ENCODE measurements around the gene NCOA3. TPM values are rescaled to one million over a fixed set of nuclear protein-coding genes. Genes with fewer than 3 reads are reported as not detected.

NCOA3 gene
- total RNA-seq, 1 experiment from 2014 or later, result 23.3 TPM

DNA sequence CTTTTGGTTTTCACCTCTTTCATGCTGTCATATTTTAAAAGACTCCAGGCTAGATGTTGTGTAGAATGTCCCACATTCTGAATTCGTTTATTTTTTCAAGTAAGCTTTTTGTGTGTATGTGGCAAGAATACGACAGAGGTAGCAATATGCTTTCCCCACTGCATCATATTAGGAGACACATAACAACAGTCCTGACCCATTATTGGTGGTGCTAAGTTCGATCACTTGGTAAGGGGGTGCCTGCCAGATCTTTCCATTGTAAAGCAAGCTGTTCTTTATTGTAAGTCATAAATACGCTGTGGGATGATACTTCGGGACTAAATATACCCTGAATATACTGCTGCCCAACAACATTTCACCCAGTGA lies 588 bp upstream of the NCOA3 start:
- H2BK15ac ChIP-seq (ENCODE audit: low read depth, low read length), result no peak overlapping the region
- H4K20me1 ChIP-seq (ENCODE audit: control insufficient read depth, insufficient read depth, insufficient read length), result no peaks in the 10 kb centered on the region
- H3K9me3 ChIP-seq (ENCODE audit: control insufficient read depth, low read depth, low read length), result no peaks in the 10 kb centered on the region
- DNase-seq, result no peak
- H4K5ac ChIP-seq (ENCODE audit: insufficient read length, low read depth, low read length), result no peak overlapping the region
- H3K27me3 ChIP-seq (ENCODE audit: insufficient read depth, low read length), result no peaks in the 10 kb centered on the region
- H3K14ac ChIP-seq (ENCODE audit: insufficient read depth, low read length), result no peak overlapping the region
- no peaks in the 10 kb centered on the region; the same call in 1 of the 2 replicates for H3K27me3 Mint-ChIP-seq (ENCODE audit: low read depth)
- H3K9me3 Mint-ChIP-seq, result no peaks in the 10 kb centered on the region
- H4K91ac ChIP-seq (ENCODE audit: insufficient read length, low read depth, low read length), result no peak overlapping the region
- H2BK120ac ChIP-seq (ENCODE audit: low read depth, low read length, poor library complexity, severe bottlenecking), result no peak overlapping the region
- no peak overlapping the region for H2AFZ ChIP-seq (ENCODE audit: low read length)
- TF ChIP-seq, protein P1, sequence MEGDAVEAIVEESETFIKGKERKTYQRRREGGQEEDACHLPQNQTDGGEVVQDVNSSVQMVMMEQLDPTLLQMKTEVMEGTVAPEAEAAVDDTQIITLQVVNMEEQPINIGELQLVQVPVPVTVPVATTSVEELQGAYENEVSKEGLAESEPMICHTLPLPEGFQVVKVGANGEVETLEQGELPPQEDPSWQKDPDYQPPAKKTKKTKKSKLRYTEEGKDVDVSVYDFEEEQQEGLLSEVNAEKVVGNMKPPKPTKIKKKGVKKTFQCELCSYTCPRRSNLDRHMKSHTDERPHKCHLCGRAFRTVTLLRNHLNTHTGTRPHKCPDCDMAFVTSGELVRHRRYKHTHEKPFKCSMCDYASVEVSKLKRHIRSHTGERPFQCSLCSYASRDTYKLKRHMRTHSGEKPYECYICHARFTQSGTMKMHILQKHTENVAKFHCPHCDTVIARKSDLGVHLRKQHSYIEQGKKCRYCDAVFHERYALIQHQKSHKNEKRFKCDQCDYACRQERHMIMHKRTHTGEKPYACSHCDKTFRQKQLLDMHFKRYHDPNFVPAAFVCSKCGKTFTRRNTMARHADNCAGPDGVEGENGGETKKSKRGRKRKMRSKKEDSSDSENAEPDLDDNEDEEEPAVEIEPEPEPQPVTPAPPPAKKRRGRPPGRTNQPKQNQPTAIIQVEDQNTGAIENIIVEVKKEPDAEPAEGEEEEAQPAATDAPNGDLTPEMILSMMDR (conservative IDR thresholded peaks at IDR 0.05), result no peak
- H3K4me1 Mint-ChIP-seq, result peaks cover 24 to 36% of the 10 kb centered on the region in 2 experiments
- H2BK20ac ChIP-seq (ENCODE audit: low read depth, low read length, poor library complexity, severe bottlenecking), result no peak overlapping the region
- H3K4ac ChIP-seq (ENCODE audit: low read depth, low read length), result no peak overlapping the region
- H3K56ac ChIP-seq (ENCODE audit: insufficient read length, low read depth, low read length), result no peak overlapping the region
- H3K23me2 ChIP-seq (ENCODE audit: insufficient read length, low read depth, low read length, poor library complexity, severe bottlenecking), result peaks cover 11% of the 10 kb centered on the region
- H3K4me2 ChIP-seq (ENCODE audit: insufficient read depth, insufficient read length, low read length), result peak overlapping the region; percentile 73
- H3K79me1 ChIP-seq (ENCODE audit: insufficient read depth, low read depth, low read length, poor library complexity, severe bottlenecking), result no peaks in the 10 kb centered on the region
- peak overlapping the region; percentile 93 to 97 for H3K4me3 Mint-ChIP-seq
- no peak overlapping the region for H3K18ac ChIP-seq (ENCODE audit: insufficient read length, low read depth, low read length)
- H3K27ac Mint-ChIP-seq, result peak overlapping the region in 1 of 3 experiments; percentile 69; a peak in 1 of 7 replicates
- no peak overlapping the region for H2BK5ac ChIP-seq (ENCODE audit: insufficient read length, low read length)
- no peak overlapping the region for H3K23ac ChIP-seq (ENCODE audit: insufficient read length, low read depth, low read length)
- H3K4me1 ChIP-seq (ENCODE audit: insufficient read depth, low read length), result no peaks in the 10 kb centered on the region; the same call in 1 of the 2 replicates
- no peaks in the 10 kb centered on the region for H3K36me3 Mint-ChIP-seq (ENCODE audit: insufficient read depth in 1 of 3, low read depth in 3 of 3)
- peak overlapping the region; percentile 18 for H3K9ac ChIP-seq (ENCODE audit: extremely low read depth, insufficient read length, low read length)
- no peak overlapping the region for H3K27ac ChIP-seq (ENCODE audit: insufficient read length, low read depth, low read length)
- H2AK5ac ChIP-seq (ENCODE audit: insufficient read length, low read length), result no peak overlapping the region
- H3T11ph ChIP-seq (ENCODE audit: low read length), result no peak overlapping the region
- no peak overlapping the region for H2BK12ac ChIP-seq (ENCODE audit: insufficient read length, low read depth, low read length)
- no peak overlapping the region for H4K8ac ChIP-seq (replicated peaks; ENCODE audit: insufficient read length, low read depth, low read length)
- WGBS (ENCODE audit: extremely low coverage, insufficient read length, low lambda C conversion rate), result no CpG with 5 or more reads among the region's 5 CpGs
- H3K79me2 ChIP-seq (ENCODE audit: insufficient read depth, low read length), result peaks cover 6% of the 10 kb centered on the region; the same call in 1 of the 2 replicates

Measured in H9 (cell line).